Astrocyte of the cerebellum (primary cell): ENCODE data around the gene GRAMD2B.

ENCODE experiments used
- DNase-seq: peaks from one replicate; pipeline ENCODE4 v3.0.0-alpha.2; 2011; ENCODE audit warnings: low read depth
- H3K4me3 ChIP-seq: 2 replicates; pipeline ENCODE4 v1.5.1; 2011; ENCODE audit warnings: mild to moderate bottlenecking, low read depth, low read length, moderate library complexity
- CTCF ChIP-seq: IDR thresholded peaks from 2 replicates; pipeline ENCODE4 v1.5.1; 2012; ENCODE audit warnings: low read length, low read depth, moderate library complexity, mild to moderate bottlenecking; ENCODE audit errors: missing control alignments
- in situ Hi-C: cut with HindIII; loops from 2 replicates; pipeline ENCODE4 v1.10.0; 2017; ENCODE audit warnings: low sequenced_read_pairs

The GRAMD2B gene

GRCh38 chr5:126508962-126509279 lies 85.7 kb downstream of the GRAMD2B start:
- in situ Hi-C loops: no loop called here
- DNase-seq: peak; percentile 79
- TF ChIP-seq CTCF: no peak
- no peak overlapping the region for H3K4me3 ChIP-seq

- in situ Hi-C loops: no loop called here
- DNase-seq: no peak
- no peak for TF ChIP-seq CTCF
- no peak overlapping the region for H3K4me3 ChIP-seq
These were observed 86.1 kb downstream of the GRAMD2B start for GRCh38 chr5:126509339-126509738.

- no peak overlapping the region for H3K4me3 ChIP-seq
- TF ChIP-seq CTCF: no peak
- no peak for DNase-seq
- in situ Hi-C loops: no loop called here
These were observed 88.8 kb downstream of the GRAMD2B start for GRCh38 chr5:126511961-126512360.

- in situ Hi-C loops: no loop called here
- no peak overlapping the region for H3K4me3 ChIP-seq
- TF ChIP-seq CTCF: no peak
- no peak for DNase-seq
These were observed 89.2 kb downstream of the GRAMD2B start for GRCh38 chr5:126512451-126512850.

GRCh38 chr5:126513302-126513701 lies 90.1 kb downstream of the GRAMD2B start:
- no peak for TF ChIP-seq CTCF
- DNase-seq: no peak
- in situ Hi-C loops: no loop called here
- no peak overlapping the region for H3K4me3 ChIP-seq

- in situ Hi-C loops: no loop called here
- DNase-seq: no peak
- no peak overlapping the region for H3K4me3 ChIP-seq
- no peak for TF ChIP-seq CTCF
These were observed 90.5 kb downstream of the GRAMD2B start for GRCh38 chr5:126513703-126514102.

GRCh38 chr5:126514131-126514557 lies 90.9 kb downstream of the GRAMD2B start:
- no peak for DNase-seq
- in situ Hi-C loops: no loop called here
- TF ChIP-seq CTCF: no peak
- H3K4me3 ChIP-seq: no peak overlapping the region
